Measurements from ENCODE around the gene MAN1A1.

Gene MAN1A1

GRCh38 chr6:119264854-119265397 lies 84.6 kb downstream of the MAN1A1 start:
- DNase-seq = no peak

GRCh38 chr6:119262612-119263011 lies 86.9 kb downstream of the MAN1A1 start:
- no peak for DNase-seq

GRCh38 chr6:119261944-119262284 lies 87.6 kb downstream of the MAN1A1 start:
- DNase-seq = no peak

- no peak for DNase-seq
Observed at GRCh38 chr6:119259027-119259426, 90.5 kb downstream of the MAN1A1 start.

GRCh38 chr6:119257726-119258125 lies 91.8 kb downstream of the MAN1A1 start:
- no peak for DNase-seq

- no peak for DNase-seq
Observed at GRCh38 chr6:119256978-119257462, 92.5 kb downstream of the MAN1A1 start.

GRCh38 chr6:119256392-119256791 lies 93.2 kb downstream of the MAN1A1 start:
- DNase-seq = no peak

GRCh38 chr6:119255492-119255891 lies 94.1 kb downstream of the MAN1A1 start:
- no peak for DNase-seq

GRCh38 chr6:119250036-119250435 lies 99.5 kb downstream of the MAN1A1 start:
- DNase-seq = no peak

GRCh38 chr6:119249319-119249718 lies 100.2 kb downstream of the MAN1A1 start:
- DNase-seq = no peak

GRCh38 chr6:119247504-119247903 lies 102.1 kb downstream of the MAN1A1 start:
- no peak for DNase-seq

GRCh38 chr6:119243657-119244056 lies 105.9 kb downstream of the MAN1A1 start:
- no peak for DNase-seq

- no peak for DNase-seq
Observed at GRCh38 chr6:119243037-119243436, 106.5 kb downstream of the MAN1A1 start.

- no peak for DNase-seq
Observed at GRCh38 chr6:119241540-119242309, 107.8 kb downstream of the MAN1A1 start.

GRCh38 chr6:119241111-119241465 lies 108.5 kb downstream of the MAN1A1 start:
- DNase-seq = no peak

GRCh38 chr6:119240257-119241110 lies 109.1 kb downstream of the MAN1A1 start:
- no peak for DNase-seq

GRCh38 chr6:119237177-119237715 lies 112.3 kb downstream of the MAN1A1 start:
- DNase-seq = no peak

GRCh38 chr6:119234941-119235340 lies 114.6 kb downstream of the MAN1A1 start:
- DNase-seq = no peak

GRCh38 chr6:119234457-119234856 lies 115.1 kb downstream of the MAN1A1 start:
- no peak for DNase-seq

GRCh38 chr6:119233312-119233984 lies 116.1 kb downstream of the MAN1A1 start:
- no peak for DNase-seq

- no peak for DNase-seq
Observed at GRCh38 chr6:119231394-119231793, 118.2 kb downstream of the MAN1A1 start.

GRCh38 chr6:119230160-119230559 lies 119.4 kb downstream of the MAN1A1 start:
- DNase-seq = no peak

GRCh38 chr6:119227377-119227776 lies 122.2 kb downstream of the MAN1A1 start:
- DNase-seq = no peak

All from effector CD4-positive, alpha-beta T cell (primary cell).